Globus pallidus (tissue), 1 donor: ENCODE data around the gene PCDHGA9.
"Not testable (repeated sequence)": the region's sequence is repeated elsewhere in the genome, so short reads cannot be mapped to it uniquely, and the experiment has no call there.

Experiments
- DNase-seq: peaks from one replicate; pipeline ENCODE4 v3.0.0-alpha.2; 2015; ENCODE audit warnings: low spot score

Gene PCDHGA9

DNA sequence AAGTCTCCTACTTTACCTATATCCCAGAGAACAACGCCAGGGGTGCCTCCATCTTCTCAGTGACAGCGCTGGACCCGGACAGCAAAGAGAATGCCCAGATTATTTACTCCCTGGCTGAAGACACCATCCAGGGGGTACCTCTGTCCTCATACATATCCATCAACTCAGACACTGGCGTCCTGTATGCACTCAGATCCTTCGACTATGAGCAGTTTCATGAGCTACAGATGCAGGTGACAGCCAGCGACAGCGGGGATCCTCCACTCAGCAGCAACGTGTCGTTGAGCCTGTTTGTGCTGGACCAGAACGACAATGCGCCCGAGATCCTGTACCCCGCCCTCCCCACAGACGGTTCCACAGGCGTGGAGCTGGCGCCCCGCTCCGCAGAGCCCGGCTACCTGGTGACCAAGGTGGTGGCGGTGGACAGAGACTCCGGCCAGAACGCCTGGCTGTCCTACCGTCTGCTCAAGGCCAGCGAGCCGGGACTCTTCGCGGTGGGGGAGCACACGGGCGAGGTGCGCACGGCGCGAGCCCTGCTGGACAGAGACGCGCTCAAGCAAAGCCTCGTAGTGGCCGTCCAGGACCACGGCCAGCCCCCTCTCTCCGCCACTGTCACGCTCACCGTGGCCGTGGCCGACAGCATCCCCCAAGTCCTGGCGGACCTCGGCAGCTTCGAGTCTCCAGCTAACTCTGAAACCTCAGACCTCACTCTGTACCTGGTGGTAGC, 12.1 kb downstream of the PCDHGA9 start:
- not testable (repeated sequence) for DNase-seq

GRCh38 chr5:141415275-141415618, 12.7 kb downstream of the PCDHGA9 start:
- DNase-seq: not testable (repeated sequence)

DNA sequence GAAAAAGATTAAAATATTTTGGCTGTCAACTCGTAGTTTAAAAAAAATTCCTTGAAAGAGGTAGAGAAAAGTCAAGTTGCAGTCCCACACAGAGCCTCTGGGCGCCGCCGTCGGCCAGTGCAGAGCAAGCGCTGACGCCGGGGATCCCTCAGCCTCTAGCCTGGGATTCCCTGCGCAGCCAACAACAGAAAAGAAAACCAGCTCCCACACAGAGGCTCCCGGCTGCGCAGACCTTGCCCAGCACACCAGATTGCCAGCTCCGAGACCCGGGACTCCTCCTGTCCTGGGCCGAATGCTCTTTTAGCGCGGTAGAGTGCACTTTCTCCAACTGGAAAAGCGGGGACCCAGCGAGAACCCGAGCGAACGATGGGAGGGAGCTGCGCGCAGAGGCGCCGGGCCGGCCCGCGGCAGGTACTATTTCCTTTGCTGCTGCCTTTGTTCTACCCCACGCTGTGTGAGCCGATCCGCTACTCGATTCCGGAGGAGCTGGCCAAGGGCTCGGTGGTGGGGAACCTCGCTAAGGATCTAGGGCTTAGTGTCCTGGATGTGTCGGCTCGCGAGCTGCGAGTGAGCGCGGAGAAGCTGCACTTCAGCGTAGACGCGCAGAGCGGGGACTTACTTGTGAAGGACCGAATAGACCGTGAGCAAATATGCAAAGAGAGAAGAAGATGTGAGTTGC, 15.1 kb downstream of the PCDHGA9 start, which contains the start of gene PCDHGB7:
Gene PCDHGB7, plus strand, starts transcription at position 184 of the 679 bp plus-strand sequence. Its CDS starts 183 bp downstream, at position 367.
- DNase-seq: peak; percentile 41

- DNase-seq: no peak
Observed at GRCh38 chr5:141419074-141419880, 16.7 kb downstream of the PCDHGA9 start.

GRCh38 chr5:141420855-141421488, 18.4 kb downstream of the PCDHGA9 start, which contains the start of gene PCDHGA11:
PCDHGA11 (plus strand) TSS chr5:141421051; CDS start chr5:141421228, 177 bp downstream.
- no peak for DNase-seq

DNA sequence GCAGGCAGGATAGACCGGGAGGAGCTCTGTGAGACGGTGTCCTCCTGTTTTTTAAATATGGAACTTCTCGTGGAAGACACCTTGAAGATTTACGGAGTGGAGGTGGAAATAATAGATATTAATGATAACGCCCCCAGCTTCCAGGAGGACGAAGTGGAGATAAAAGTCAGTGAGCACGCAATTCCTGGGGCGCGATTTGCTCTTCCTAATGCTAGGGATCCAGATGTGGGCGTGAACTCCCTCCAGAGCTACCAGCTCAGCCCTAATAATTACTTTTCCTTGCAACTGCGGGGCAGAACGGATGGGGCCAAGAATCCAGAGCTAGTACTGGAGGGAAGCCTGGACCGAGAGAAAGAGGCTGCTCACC, 18.9 kb downstream of the PCDHGA9 start:
- DNase-seq: no peak

DNA sequence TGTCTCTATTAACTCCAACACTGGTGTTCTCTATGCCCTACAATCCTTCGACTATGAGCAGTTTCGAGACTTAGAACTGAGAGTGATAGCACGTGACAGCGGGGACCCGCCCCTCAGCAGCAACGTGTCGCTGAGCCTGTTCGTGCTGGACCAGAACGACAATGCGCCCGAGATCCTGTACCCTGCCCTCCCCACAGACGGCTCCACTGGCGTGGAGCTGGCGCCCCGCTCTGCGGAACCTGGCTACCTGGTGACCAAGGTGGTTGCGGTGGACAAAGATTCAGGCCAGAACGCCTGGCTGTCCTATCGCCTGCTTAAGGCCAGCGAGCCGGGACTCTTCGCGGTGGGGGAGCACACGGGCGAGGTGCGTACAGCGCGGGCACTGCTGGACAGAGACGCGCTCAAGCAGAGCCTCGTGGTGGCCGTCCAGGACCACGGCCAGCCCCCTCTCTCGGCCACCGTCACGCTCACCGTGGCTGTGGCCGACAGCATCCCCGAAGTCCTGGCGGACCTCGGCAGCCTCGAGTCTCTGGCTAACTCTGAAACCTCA, 20.2 kb downstream of the PCDHGA9 start:
- DNase-seq: no peak

- DNase-seq: no peak
Observed at GRCh38 chr5:141427783-141428426, 25.3 kb downstream of the PCDHGA9 start.

DNA sequence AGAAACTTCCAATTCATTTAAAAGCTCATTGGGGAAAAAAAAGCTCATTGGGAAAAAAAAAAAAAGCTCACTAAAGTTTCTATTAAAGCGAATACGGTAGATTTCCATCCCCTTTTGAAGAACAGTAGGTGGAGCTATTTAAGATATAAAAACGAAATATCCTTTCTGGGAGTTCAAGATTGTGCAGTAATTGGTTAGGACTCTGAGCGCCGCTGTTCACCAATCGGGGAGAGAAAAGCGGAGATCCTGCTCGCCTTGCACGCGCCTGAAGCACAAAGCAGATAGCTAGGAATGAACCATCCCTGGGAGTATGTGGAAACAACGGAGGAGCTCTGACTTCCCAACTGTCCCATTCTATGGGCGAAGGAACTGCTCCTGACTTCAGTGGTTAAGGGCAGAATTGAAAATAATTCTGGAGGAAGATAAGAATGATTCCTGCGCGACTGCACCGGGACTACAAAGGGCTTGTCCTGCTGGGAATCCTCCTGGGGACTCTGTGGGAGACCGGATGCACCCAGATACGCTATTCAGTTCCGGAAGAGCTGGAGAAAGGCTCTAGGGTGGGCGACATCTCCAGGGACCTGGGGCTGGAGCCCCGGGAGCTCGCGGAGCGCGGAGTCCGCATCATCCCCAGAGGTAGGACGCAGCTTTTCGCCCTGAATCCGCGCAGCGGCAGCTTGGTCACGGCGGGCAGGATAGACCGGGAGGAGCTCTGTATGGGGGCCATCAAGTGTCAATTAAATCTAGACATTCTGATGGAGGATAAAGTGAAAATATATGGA, 27.9 kb downstream of the PCDHGA9 start, which contains the start of gene PCDHGA12:
Gene PCDHGA12, plus strand, starts transcription at position 176 of the 782 bp plus-strand sequence. Its CDS starts 253 bp downstream, at position 429.
- peak; percentile 34 for DNase-seq

DNA sequence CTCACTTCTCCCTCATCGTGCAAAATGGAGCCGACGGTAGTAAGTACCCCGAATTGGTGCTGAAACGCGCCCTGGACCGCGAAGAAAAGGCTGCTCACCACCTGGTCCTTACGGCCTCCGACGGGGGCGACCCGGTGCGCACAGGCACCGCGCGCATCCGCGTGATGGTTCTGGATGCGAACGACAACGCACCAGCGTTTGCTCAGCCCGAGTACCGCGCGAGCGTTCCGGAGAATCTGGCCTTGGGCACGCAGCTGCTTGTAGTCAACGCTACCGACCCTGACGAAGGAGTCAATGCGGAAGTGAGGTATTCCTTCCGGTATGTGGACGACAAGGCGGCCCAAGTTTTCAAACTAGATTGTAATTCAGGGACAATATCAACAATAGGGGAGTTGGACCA, 28.7 kb downstream of the PCDHGA9 start:
- no peak for DNase-seq

DNA sequence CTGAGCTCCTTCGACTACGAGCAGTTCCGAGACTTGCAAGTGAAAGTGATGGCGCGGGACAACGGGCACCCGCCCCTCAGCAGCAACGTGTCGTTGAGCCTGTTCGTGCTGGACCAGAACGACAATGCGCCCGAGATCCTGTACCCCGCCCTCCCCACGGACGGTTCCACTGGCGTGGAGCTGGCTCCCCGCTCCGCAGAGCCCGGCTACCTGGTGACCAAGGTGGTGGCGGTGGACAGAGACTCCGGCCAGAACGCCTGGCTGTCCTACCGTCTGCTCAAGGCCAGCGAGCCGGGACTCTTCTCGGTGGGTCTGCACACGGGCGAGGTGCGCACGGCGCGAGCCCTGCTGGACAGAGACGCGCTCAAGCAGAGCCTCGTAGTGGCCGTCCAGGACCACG, 29.7 kb downstream of the PCDHGA9 start:
- DNase-seq: not testable (repeated sequence)

GRCh38 chr5:141432726-141433125, 30.1 kb downstream of the PCDHGA9 start:
- DNase-seq: not testable (repeated sequence)

DNA sequence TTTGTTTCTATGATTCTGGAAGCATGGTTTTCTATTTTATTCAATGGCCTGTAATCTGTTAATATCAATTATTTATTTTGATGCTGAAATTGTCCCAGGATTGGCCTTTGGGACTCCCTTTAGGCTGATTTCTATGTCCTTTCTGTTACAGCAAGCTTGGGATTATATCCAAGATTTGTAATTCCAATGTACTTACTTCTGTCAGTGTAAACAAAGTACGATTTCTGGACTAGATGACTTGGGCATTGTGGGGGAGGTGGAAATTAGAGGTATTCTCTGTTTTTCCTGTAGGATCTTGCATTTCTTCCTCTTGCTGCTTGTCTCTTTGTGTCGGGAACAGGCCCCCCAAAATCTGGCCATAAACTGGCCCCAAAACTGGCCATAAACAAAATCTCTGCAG, 31.4 kb downstream of the PCDHGA9 start:
- no peak for DNase-seq

- DNase-seq: no peak
Observed at GRCh38 chr5:141437221-141437620, 34.6 kb downstream of the PCDHGA9 start.

DNA sequence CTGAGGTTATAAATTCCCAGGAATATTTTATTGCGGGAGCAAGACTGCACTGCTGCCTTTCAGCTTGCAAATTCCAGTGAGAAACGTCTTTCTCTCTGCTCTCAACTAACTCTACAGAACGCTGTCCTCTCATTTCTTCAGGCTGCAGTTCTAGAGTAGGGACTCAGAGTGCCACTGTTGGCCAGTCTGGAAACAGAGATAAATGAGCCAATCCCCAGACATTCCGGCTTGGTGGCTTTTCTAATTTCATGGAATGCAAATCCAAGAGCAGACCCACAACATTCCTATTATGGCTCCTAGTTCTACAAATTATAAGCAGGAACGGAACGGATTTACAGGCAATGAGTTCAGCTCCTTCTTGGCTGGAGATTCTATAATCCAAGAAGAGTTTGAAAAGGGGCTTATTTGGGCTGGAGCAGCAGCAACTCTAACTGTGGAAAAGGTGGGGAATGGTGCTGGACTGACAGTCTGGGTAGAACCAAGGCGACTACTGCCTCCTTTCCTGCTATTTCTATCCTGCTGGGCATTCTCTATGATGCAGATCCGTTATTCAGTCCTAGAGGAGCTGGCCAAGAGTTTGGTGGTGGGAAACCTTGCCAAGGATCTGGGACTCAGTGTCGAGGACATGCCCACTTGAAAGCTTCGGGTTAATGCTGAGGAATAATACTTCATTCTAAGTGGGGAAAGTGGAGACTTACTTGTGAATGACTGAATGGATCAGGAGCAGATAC, 37.0 kb downstream of the PCDHGA9 start:
- DNase-seq: no peak

GRCh38 chr5:141440341-141440740, 37.8 kb downstream of the PCDHGA9 start:
- no peak for DNase-seq

- DNase-seq: no peak
Observed at GRCh38 chr5:141441571-141442170, 39.1 kb downstream of the PCDHGA9 start.
